Measurements from ENCODE around the gene ABCG4. TPM values are rescaled to one million over a fixed set of nuclear protein-coding genes. Genes with fewer than 3 reads are reported as not detected.

ABCG4 gene
- total and polyA plus RNA-seq, 9 of the 15 experiments (the other 6 are each of a cell fraction or from before 2014, with no cell fraction given): 0.03 to 0.11 (median 0.07) TPM; not detected in 4

DNA sequence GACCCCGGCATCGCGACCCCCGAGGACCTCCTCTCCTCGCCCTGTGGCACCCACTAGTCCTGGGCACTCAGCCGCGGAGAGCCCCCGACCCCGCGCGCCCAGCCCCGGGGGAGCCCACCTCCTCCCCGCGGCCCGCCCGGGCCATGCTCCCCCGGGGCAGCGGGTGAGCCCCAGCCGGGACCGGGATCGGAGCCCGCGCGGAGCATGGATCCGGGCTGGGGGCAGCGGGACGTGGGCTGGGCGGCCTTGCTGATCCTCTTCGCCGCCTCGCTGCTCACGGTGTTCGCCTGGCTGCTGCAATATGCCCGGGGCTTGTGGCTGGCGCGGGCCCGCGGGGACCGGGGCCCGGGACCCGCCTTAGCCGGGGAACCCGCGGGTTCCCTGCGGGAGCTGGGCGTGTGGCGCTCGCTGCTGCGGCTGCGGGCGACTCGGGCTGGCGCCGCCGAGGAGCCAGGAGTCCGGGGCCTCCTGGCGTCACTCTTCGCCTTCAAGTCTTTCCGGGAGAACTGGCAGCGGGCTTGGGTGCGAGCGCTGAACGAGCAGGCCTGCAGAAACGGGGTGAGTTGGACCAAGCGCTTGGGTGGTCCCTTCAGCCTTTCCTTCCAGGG lies 41.2 kb upstream of the ABCG4 start (continued):
- TF ChIP-seq, protein P1, sequence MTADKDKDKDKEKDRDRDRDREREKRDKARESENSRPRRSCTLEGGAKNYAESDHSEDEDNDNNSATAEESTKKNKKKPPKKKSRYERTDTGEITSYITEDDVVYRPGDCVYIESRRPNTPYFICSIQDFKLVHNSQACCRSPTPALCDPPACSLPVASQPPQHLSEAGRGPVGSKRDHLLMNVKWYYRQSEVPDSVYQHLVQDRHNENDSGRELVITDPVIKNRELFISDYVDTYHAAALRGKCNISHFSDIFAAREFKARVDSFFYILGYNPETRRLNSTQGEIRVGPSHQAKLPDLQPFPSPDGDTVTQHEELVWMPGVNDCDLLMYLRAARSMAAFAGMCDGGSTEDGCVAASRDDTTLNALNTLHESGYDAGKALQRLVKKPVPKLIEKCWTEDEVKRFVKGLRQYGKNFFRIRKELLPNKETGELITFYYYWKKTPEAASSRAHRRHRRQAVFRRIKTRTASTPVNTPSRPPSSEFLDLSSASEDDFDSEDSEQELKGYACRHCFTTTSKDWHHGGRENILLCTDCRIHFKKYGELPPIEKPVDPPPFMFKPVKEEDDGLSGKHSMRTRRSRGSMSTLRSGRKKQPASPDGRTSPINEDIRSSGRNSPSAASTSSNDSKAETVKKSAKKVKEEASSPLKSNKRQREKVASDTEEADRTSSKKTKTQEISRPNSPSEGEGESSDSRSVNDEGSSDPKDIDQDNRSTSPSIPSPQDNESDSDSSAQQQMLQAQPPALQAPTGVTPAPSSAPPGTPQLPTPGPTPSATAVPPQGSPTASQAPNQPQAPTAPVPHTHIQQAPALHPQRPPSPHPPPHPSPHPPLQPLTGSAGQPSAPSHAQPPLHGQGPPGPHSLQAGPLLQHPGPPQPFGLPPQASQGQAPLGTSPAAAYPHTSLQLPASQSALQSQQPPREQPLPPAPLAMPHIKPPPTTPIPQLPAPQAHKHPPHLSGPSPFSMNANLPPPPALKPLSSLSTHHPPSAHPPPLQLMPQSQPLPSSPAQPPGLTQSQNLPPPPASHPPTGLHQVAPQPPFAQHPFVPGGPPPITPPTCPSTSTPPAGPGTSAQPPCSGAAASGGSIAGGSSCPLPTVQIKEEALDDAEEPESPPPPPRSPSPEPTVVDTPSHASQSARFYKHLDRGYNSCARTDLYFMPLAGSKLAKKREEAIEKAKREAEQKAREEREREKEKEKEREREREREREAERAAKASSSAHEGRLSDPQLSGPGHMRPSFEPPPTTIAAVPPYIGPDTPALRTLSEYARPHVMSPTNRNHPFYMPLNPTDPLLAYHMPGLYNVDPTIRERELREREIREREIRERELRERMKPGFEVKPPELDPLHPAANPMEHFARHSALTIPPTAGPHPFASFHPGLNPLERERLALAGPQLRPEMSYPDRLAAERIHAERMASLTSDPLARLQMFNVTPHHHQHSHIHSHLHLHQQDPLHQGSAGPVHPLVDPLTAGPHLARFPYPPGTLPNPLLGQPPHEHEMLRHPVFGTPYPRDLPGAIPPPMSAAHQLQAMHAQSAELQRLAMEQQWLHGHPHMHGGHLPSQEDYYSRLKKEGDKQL (CRISPR knock-in tag; IDR thresholded peaks at IDR 0.05; ENCODE audit: borderline replicate concordance): no peak
- TF ChIP-seq CHD4 (IDR thresholded peaks at IDR 0.05; ENCODE audit: insufficient read depth, insufficient replicate concordance, low read depth, low read length, poor library complexity, severe bottlenecking) (no peak), SP2 (IDR thresholded peaks at IDR 0.05; ENCODE audit: extremely low read depth, low read depth, low read length, poor library complexity, severe bottlenecking) (no peak), CHD1 (IDR thresholded peaks at IDR 0.05; ENCODE audit: low read length) (peak; percentile 68), CREB1 (IDR thresholded peaks at IDR 0.05) (no peak), CREB1 (CRISPR knock-in tag; IDR thresholded peaks at IDR 0.05) (no peak), ZNF146 (CRISPR knock-in tag; IDR thresholded peaks at IDR 0.05; ENCODE audit: unreplicated experiment) (no peak), MYBL2 (IDR thresholded peaks at IDR 0.05; ENCODE audit: low read depth) (no peak), MYBL2 (CRISPR knock-in tag; IDR thresholded peaks at IDR 0.05; ENCODE audit: borderline replicate concordance) (no peak), ADNP (tag; IDR thresholded peaks at IDR 0.05) (no peak), GATAD2B (IDR thresholded peaks at IDR 0.05; ENCODE audit: borderline replicate concordance) (0 out of 2 replicates have a peak, but pooled peaks have one; percentile 66), FIP1L1 (IDR thresholded peaks at IDR 0.05; ENCODE audit: low read depth, low read length, poor library complexity, severe bottlenecking) (peak; percentile 22), EWSR1 (IDR thresholded peaks at IDR 0.05; ENCODE audit: borderline replicate concordance, low read depth, partially characterized antibody) (no peak)
- TF ChIP-seq, protein P2, sequence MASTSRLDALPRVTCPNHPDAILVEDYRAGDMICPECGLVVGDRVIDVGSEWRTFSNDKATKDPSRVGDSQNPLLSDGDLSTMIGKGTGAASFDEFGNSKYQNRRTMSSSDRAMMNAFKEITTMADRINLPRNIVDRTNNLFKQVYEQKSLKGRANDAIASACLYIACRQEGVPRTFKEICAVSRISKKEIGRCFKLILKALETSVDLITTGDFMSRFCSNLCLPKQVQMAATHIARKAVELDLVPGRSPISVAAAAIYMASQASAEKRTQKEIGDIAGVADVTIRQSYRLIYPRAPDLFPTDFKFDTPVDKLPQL (IDR thresholded peaks at IDR 0.05; ENCODE audit: extremely low read depth, insufficient read length): no peak
- TF ChIP-seq, protein P3, sequence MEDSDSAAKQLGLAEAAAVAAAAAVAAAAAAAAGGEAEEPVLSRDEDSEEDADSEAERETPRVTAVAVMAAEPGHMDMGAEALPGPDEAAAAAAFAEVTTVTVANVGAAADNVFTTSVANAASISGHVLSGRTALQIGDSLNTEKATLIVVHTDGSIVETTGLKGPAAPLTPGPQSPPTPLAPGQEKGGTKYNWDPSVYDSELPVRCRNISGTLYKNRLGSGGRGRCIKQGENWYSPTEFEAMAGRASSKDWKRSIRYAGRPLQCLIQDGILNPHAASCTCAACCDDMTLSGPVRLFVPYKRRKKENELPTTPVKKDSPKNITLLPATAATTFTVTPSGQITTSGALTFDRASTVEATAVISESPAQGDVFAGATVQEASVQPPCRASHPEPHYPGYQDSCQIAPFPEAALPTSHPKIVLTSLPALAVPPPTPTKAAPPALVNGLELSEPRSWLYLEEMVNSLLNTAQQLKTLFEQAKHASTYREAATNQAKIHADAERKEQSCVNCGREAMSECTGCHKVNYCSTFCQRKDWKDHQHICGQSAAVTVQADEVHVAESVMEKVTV (CRISPR knock-in tag; IDR thresholded peaks at IDR 0.05): no peak
- TF ChIP-seq, protein P4, sequence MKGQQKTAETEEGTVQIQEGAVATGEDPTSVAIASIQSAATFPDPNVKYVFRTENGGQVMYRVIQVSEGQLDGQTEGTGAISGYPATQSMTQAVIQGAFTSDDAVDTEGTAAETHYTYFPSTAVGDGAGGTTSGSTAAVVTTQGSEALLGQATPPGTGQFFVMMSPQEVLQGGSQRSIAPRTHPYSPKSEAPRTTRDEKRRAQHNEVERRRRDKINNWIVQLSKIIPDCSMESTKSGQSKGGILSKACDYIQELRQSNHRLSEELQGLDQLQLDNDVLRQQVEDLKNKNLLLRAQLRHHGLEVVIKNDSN (CRISPR knock-in tag; IDR thresholded peaks at IDR 0.05): 0 out of 2 replicates have a peak, but pooled peaks have one; percentile 17
